ENCODE results near the gene EML2.
"Not testable (repeated sequence)": the region's sequence is repeated elsewhere in the genome, so short reads cannot be mapped to it uniquely, and the experiment has no call there.

The EML2 gene

GRCh38 chr19:45645631-45646344 lies 6.6 kb upstream of the EML2 start:
- peak; percentile 82 to 90 for DNase-seq

- no peak for DNase-seq
Observed at GRCh38 chr19:45645068-45645630, 6.0 kb upstream of the EML2 start.

GRCh38 chr19:45643927-45644771 lies 5.0 kb upstream of the EML2 start:
- no peak for DNase-seq

- DNase-seq, result peak; percentile 90 to 92
Observed at GRCh38 chr19:45643024-45643926, 4.1 kb upstream of the EML2 start.

- peak; percentile 86 to 90 for DNase-seq
Observed at GRCh38 chr19:45641274-45642105, 2.3 kb upstream of the EML2 start.

GRCh38 chr19:45640849-45641273 lies 1.7 kb upstream of the EML2 start:
- no peak for DNase-seq

GRCh38 chr19:45637890-45638667 lies 1.1 kb downstream of the EML2 start:
- no peak for DNase-seq

- DNase-seq, result no peak
Observed at GRCh38 chr19:45636902-45637301, 2.3 kb downstream of the EML2 start.

- DNase-seq, result no peak
Observed at GRCh38 chr19:45636275-45636674, 2.9 kb downstream of the EML2 start.

- peak; percentile 37 to 42 for DNase-seq
Observed at GRCh38 chr19:45632468-45633196, 6.6 kb downstream of the EML2 start.

GRCh38 chr19:45630463-45630862 lies 8.7 kb downstream of the EML2 start:
- no peak for DNase-seq

- no peak for DNase-seq
Observed at GRCh38 chr19:45629704-45630103, 9.5 kb downstream of the EML2 start.

- DNase-seq, result not testable (repeated sequence)
Observed at GRCh38 chr19:45628219-45628618, 11.0 kb downstream of the EML2 start.

- no peak for DNase-seq
Observed at GRCh38 chr19:45623984-45624383, 15.2 kb downstream of the EML2 start.

- no peak for DNase-seq
Observed at GRCh38 chr19:45621976-45622503, 17.2 kb downstream of the EML2 start.

GRCh38 chr19:45621389-45621788 lies 17.8 kb downstream of the EML2 start:
- no peak for DNase-seq

- no peak for DNase-seq
Observed at GRCh38 chr19:45616704-45617017, 22.5 kb downstream of the EML2 start.

- peak; percentile 80 to 82 for DNase-seq
Observed at GRCh38 chr19:45615795-45616703, 23.1 kb downstream of the EML2 start.

- DNase-seq, result not testable (repeated sequence)
Observed at GRCh38 chr19:45615056-45615455, 24.1 kb downstream of the EML2 start.
